HG03025 (cell line): ENCODE measurements around the gene TEX22.

Source experiments
- ATAC-seq: cut with Tn5 transposase; IDR thresholded peaks from one replicate; pipeline ENCODE4 v1.9.1; 2021; ENCODE audit warnings: mild to moderate bottlenecking, moderate library complexity; ENCODE audit not compliant: unreplicated experiment, low FRiP score

TEX22 gene

DNA sequence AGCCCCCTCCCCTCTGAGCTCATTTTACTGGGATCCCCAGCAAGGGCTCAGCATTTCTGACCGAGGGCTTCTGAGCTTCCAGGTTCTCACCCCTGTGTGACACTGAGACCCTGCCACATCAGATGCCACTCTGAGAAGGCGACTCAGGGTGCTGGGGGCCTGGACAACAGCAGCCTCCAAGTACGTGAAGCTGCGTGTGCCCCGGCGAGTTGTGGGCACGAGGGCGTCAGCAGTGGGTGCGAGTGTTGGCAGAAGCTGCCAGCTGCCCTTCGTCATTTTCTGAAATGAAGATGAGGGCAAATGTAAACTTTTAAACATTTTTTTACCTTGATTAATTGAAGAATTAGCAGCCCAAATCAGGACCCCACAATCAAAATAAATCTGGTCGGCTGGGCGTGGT, 32.7 kb upstream of the TEX22 start:
- ATAC-seq = no peak

DNA sequence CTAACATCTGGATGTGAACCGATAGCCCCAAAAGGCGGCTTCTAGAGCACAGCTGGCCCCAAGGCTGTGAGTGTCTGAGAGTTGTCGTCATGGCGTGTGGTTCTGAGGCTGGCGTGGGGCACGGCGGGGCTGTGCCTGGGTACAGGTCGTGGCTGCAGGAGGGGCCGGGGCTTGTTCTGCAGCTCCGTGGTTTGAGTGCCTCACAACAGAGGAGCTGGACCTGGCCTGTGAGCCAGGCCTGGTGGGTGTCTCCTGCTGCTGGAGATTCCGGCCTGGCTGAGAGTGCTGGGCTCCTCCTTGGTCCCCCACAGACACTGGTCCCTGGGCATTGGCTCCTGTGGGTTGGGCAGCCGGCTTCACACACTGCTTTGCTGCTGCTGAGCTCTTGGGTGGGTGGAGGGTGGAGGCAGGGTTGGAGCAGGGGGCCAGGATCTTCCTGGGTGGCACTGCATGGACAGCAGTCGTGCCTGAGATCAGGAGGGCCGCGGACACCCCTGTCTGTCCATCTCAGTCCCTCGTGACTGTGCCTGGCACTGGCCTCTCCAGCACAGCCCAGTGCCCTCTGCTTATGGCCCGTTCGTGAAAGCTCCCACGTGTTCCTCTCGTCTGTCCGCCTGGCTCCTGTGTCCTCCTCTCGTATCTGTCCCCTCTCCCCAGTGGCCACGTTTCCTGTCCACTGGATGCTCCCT, 31.8 kb upstream of the TEX22 start:
- no peak for ATAC-seq

DNA sequence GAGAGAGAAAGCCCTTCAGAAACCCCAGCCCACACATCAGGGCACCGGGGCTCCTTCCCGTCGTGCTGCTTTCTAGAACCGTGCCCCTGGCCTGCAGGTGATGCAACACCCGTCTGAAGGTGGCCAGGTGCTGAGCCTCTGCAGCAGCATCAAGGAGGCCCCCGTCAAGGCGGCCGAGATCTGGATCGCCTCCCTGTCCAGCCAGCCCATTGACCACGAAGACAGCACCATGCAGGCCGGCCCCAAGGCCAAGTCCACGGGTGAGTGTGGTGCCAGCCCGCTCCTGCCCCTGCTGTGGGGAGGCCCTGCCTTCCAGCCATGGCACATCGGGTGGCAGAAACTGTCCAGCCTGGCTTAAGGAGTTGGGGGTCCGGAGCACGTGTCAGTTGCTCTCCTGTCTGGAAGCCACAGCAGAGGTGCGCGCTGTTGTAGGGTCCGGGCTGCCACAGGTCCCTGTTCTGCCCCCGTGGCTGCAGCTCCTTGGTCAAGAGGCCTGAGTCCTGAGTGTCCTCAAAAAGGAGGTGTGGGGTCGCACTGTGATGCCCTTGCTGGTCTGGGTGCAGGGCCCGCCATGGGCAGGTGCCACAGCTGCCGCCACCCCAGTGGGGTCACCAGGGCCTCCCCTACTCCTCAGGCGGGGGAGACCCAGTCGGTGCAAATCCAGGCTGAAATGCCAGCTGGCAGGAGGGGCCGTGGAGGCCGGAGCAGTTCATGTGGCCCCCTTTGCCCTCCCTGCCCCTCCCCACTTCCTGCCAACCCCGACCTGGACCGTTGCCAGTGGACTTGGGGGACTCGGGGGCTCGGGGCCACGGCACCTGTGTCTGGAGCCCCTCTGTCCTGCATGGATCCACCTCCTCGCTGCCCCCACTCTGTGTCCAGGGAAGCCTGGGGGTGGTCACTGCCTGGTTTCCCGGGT, 31.0 kb upstream of the TEX22 start:
- no peak for ATAC-seq

DNA sequence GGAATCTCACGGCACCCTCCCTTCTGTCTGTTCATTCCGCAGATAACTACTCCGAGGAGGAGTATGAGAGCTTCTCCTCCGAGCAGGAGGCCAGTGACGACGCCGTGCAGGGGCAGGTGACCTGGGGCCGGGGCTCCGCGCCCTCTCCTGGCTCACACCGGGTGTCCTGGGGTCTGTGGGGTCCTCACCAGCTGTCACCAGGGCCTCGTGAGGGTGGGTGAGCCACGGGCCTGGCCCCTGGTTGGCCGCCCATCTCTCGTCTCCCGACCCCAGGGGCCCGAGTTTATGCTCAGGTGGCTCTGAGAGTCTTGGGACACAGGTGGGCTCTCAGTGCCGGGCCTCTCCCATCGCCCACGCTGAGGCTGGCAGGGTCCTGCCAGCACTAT, 30.3 kb upstream of the TEX22 start:
- ATAC-seq = no peak

DNA sequence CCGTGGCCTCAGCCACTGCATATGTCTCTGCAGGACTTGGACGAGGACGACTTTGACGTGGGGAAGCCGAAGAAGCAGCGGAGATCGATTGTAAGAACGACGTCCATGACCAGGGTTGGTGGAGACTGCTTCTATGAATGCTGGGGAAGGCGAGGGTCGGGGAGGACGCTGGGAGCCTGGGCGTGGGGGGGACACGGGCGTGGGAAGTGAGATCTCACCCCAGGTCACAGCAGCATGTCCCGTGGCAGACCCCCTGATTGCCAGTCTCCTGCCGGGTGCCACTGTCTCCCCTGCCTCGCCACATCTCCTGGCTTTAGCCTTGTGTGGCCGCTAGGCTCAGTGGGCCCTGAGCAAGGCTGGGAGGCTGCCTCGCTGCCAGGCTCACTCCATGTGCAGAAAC, 29.9 kb upstream of the TEX22 start:
- no peak for ATAC-seq

DNA sequence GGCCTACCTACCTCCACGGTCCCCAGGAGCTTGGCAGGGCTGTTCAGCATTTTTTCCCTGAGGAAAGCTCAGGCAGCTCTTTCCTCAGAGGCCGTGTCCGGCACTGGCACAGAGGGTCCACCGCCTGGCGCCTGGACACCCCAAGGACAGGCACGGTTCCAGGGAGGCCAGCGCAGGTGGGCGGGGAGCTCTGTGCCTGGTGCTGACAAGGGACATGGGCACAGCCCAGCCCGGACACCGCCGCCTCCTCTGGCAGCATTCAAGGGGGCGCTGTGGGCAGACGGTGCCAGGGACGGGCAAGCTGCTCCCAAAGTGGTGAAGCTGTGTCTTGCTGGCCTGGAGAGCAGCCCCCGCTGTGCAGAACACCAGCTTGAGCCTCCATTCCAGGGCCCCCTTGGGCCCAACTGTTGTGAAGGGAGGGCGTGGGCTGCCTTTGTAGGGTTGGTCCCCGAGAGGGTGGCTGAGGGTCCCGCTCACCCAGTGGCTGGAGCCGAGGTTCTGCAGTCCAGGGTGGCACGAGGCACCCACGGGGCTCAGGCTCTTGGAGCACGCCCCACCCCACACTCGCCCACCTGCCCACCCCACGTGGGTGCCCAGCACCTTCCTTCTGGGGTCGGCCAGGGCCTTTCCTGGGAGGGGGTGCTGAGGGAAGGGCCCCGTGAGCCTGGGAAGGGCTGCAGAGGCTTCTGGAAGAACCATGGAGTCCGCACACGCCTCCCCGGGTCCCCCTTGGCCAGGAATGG, 29.3 kb upstream of the TEX22 start:
- no peak for ATAC-seq

DNA sequence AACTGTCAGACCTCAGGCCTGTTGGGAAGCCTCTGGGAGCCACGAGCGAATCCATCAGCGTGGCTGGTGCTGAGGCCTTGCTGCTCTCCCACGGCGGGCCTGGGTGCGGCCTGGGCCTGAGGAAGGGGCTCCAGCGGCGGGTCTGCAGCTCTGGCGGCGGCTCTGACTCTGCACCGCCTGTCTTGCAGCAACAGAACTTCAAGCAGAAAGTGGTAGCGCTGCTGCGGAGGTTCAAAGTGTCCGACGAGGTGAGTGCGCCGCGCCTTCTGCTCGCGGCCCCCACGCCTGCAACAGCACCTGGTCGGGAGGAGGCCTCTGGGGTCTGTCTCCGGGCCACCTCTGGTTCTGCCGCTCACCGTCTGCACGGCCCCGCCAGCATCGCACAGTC, 28.7 kb upstream of the TEX22 start:
- ATAC-seq = no peak

DNA sequence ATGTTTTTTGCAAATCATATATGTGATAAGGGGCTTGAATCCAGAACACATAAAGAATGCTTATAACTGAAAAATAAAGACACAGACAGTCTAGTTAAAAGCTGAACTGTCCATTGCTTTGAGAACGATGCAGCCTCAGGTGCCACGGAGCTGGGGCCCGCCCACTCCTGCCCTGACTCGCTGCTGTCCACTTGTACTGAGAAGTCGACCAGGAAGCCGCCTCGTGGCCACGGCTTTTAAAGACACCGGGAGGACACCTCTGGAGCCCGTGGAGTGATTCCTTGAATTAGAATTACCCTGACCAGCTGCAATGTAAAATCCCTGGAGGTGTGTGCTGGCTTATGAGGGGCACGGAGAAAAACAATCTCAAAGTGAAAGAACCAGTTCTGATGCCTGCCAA, 23.9 kb upstream of the TEX22 start:
- ATAC-seq = no peak

DNA sequence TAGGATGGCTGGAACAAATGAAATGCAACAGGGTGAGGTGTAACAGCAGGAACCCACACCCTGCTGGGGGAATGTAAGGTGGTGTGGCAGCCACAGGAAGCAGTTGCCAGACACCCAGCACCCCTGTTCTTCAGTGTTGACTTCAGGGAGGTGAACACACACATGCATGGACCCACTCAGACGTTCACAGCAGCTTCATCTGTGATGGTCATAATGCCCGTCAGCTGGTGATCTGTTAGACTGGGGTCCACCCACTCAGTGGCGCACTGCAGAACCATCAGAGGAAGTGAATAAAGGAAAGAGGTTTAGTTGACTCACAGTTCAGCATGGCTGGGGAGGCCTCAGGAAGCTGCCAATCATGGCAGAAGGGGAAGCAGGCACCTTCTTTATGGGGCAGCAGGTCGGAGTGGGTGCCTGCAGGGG, 22.7 kb upstream of the TEX22 start:
- ATAC-seq = no peak

DNA sequence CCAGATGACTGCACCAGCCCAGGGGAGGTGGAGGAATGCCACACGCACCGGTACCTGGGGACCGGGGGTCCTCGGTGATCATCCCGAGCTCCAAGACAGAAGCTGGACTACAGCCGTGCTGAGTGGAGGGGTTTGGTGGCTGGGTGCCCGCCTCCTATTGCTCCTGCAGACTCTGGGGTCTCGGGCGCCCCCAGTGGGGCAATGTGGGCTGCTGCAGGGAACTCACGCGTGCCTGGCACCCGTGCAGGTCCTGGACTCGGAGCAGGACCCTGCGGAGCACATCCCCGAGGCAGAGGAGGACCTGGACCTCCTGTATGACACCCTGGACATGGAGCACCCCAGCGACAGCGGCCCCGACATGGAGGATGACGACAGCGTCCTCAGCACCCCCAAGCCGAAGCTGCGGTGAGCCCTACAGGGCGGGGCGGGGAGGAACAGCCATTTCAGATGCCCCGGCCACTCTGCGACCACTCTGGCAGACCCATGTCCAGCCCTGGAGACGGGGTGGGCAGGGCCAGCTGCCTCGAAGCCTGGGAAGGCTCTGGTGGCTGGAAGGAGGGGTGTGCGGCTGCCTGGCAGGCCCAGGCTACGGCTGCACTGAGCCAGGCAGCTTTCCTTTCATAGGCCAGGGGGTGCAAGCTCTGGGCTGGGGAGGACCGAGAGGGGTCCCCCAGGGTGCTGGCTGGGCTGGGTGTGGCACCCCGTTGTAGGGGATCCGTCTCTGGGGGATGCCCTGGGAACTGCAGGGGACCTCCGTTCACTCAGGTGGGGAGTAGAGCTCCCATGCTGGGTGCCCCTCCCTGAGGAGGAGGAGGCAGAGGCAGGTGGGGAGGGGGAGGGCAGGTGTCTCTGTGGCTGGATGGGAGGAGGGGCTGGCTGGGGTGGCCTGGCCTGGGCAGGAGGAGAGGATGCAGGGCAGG, 21.6 kb upstream of the TEX22 start:
- ATAC-seq = no peak

DNA sequence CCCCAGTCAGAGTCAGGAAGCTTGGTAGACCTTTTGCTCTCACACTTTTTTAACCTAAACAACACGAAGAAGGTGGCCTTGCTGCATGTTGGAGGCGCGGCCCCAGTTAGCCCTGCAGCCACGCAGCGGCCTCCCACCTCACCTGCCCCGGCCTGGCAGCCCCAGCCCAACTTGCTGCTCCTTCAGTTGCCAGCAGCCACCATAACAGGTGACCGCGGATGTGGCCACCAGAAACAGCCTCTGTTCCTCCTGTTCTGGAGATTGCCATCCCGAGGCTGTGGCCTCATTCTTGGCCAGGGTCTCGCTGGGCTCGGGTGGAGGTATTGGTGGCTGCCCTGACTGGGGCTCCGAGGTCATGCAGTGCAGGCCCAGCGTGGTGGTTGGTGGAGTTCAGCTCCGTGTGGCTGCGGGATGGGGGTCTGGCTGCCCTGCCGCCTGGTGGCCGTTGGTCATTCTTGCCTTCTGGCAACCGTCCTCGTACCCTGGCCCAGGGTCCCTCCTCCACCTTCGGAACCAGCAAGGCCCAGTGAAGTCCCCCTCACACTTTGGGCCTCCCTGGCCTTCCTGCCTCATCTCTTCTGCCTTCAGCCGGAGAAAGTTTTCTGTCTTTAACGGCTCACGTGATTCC, 20.7 kb upstream of the TEX22 start:
- ATAC-seq = no peak

DNA sequence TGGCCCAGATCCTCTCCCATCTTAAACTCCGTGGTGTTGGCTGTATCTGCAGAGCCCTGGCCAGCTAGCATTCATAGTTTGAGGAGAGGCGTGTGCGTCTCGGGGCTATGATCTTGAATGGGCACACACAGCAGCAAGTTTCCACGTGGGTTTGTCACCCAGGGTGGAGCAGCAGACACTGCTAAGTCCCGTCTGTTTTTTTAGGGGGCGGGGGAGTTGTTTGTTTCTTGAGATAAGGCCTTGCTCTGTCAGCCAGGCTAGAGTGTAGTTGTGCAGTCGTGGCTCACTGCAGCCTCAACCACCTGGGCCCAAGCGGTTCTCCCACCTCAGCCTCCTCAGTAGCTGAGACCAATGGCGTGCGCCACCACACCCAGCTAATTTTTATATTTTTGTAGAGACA, 20.1 kb upstream of the TEX22 start:
- ATAC-seq = no peak

DNA sequence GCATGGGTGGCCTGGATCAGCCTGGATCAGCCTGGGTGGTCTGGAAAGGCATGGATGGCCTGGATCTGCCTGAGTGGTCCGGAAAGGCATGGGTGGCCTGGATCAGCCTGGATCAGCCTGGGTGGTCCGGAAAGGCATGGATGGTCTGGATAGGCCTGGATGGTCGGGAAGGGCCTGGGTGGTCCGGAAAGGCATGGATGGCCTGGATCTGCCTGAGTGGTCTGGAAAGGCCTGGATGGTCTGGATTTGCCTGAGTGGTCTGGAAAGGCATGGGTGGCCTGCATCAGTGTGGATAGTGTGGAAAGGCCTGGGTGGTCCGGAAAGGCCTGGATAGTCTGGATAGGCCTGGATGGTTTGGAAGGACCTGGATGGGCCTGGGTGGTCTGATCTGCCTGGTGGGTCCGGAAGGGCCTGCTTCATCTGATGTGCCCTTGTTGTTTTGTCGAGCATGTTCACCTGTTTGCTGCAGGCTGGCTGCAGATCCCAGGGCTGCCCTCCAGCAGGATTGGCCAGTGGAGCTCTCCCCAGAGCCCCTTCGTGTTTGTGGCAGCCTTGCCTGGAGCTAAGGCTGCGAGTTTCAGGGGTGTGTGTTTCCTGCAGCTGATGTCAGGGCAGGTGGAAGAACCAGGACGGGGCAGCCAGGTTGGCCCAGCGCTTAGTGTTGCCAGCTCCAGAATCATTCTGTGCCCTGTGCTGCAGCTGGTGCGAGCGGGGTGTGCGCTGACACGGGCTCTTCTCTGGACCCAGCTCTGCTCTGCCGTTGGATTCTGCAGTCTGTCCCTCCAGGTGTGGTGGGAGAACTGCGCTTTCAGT, 19.3 kb upstream of the TEX22 start:
- no peak for ATAC-seq

DNA sequence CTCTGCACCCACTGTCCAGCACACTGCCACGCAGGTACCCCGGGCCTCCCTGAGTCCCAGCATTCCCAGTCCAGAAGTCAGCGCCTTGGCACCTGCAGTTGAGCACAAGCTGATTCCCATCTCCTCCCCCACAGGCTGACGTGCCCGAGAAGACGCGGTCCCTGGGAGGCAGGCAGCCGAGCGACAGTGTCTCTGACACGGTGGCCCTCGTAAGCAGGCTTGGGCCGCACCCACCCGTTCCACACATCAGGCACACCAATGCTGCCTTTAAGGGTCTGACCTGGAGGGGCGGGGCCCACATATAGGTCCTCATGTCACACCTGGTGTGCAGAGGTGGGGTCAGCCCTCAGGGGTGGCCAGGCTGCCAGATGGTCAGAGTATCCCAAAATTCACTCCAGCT, 18.4 kb upstream of the TEX22 start:
- ATAC-seq = no peak

DNA sequence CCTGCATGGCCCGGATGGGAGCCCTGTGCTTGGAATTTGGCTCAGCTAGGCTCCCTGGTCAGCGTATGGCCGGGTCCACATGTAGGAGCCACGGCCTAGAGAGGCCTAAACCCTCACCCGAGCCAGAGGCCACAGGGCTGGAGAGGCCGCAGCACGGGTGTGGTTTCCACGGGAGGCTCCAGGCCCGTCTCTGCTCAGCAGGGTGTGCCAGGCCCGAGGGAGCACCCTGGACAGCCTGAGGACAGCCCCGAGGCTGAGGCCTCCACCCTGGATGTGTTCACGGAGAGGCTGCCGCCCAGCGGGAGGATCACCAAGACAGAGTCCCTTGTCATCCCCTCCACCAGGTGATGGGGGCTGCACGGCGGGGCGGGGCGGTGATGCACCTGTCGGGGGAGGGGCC, 17.6 kb upstream of the TEX22 start:
- no peak for ATAC-seq

DNA sequence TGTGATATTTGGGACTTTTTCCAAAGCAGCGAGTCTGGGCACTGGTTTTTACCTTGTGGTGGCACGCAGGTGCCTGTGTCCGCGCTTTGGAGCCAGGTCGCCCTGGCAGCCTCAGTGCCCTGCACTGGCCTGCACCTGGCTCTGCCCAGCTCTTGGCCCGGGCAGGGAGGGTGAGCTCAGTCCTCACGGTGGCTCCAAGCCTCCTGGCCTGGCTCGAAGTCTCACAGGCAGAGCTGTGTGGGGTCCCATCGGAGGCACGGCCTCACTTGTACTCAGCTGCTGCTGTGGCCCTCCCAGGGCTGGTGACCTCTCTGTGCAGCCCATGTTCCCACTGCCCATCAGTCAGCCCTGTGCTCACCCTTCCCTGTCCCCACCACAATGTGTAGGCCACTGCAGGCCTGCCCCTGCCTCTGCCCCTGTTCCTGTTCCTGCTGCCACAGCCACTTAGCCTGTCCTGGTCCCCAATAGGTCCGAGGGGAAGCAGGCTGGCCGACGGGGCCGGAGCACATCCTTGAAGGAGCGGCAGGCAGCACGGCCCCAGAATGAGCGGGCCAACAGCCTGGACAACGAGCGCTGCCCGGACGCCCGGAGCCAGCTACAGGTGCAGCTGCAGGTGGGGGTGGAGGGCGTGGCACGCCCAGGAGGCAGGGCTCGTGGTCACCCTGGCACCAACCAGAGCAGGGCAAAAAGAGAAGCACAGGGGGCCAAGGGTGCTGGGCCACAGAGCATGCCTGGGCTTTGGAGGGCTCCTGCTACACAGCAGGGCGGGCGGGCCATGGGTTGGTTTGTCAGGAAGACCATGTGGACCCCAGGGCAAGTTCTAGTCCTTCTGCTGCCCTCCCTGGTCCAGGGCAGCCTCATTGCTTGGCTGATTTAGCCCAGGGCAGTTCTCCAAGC, 16.6 kb upstream of the TEX22 start:
- no peak for ATAC-seq

DNA sequence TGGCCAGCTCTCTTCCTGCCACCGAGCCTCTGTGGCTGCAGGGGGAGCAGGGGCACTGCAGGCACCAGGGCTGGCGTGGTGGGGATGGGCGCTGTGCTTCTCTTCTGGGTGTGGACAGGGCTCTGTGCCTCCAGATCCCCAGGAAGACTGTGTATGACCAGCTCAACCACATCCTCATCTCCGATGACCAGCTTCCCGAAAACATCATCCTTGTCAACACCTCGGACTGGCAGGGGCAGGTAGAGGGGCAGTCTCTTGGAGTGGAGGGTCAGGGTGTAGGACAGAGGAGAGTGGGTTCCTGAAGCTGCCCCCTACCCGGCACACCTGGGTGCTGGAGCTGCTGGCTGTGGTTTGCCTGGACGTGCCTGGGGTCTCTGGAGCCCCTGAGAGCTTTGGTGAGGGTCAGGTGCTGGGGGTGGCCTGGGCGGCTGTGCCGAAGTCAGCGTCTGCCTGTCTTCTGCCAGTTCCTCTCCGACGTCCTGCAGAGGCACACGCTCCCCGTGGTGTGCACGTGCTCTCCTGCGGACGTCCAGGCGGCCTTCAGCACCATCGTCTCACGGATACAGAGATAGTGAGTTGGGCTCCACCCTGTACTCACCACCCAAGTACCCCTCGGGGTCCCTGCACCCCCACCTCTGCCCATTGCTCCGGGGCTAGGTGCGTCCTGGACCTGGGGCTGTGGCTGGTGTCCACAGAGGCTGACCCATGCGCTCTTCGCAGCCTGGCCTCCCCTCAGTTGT, 15.8 kb upstream of the TEX22 start:
- ATAC-seq = no peak
